ENCODE measurements around the gene NDUFS2. TPM values are rescaled to one million over a fixed set of nuclear protein-coding genes. Genes with fewer than 3 reads are reported as not detected.

Gene NDUFS2
- total RNA-seq, 1 donor: 106 TPM

DNA sequence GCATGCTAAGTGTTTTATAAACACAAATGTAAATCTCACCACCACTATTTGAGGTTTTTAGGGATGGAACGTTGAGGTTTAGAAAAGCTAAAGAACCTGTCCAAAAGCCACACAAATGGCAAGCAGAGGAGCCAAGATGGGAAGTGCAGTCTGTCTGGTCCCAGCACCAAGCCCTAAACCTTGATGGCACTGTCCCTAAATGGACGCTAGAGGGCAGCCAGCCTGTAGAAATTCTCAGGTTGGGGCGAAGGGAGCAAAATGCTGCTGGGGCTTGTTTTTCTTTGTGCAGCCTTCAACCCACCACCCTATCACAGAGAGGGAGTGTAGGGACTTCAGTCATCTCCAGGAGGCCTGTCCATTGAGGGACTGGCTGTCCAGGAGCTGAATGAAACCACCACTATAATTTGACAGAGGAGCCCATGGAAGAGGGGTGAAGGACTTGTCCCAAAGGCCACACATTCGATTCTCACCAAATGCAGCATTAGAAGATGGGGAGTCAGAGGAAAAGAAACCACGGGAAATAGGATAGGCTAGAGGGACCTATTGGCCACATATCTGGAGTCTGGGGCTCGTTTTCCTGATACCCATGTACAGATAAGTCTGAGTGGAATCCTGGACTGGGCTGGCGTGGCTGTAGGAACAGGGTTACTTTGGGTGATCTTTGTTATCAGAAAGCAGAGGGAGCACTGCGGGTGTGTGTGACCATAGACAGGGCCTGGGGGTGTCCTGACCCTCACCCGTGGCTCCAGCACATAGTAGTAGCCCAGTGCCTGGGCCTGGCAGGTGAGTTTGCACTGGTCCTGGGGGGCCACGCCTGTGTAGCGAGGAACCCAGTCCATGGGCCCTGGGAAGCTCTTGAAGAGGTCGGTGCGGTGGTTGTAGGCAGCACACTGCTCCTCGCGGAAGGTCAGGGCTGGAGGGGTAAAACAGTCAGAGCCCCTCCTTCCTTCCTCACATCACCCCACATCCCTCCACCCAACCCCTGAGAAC, 9.4 kb upstream of the NDUFS2 start:
- DNase-seq (ENCODE audit: low read depth in 2 of 3, low spot score in 2 of 3): peak in 2 of 3 donors; percentile 61 to 87

DNA sequence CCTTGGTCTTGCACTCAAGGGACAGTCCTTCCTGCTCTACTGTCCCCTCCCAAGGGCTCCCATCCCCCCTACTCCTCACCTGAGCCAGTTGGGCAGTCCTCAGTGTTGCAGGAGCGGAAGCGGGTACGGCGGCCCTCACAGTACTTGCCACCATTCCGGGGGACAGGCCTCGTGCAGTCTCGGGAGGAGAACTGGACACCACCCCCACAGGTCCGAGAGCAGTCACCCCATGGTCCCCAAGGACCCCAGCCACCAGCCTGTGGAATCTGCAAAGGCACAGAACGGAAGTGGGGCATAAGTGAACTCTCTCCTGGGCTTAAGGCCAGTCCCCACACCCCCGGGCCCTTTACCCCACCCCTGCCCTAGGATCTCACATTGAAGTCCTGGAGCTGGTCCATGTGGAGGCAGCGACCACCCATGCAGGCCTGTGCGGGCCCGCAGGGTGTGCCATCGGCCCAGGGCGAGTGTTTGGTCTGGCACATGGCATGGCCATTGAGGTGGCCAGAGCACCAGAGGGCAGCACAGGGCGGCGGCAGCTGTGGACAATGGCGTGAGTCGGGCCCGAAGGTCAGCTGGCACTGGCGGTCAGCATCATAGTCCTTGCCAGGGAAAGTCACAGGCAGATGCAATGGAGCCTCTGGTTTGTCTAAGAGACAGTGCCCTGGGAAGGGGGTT, 8.5 kb upstream of the NDUFS2 start:
- no peak for DNase-seq (ENCODE audit: low read depth in 2 of 3, low spot score in 2 of 3)

DNA sequence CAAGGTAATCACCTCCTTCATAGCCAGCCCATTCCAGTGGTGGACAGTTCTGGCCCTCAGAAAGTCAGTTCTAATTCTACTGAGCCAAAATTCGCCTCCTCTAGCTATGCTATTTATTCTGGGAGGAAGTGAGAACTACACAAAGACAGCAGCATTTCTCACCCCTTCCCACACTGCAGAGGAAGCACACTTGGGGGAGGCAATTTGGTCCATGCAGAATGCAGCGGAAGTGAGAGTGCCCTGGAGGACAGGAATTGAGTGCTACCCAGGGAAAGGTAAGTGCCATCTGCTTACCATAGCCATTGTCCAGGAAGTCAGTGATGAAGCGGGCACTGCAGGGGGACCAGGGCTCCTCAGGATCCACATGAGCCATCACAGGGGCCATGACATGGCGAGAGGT, 7.0 kb upstream of the NDUFS2 start:
- no peak for DNase-seq (ENCODE audit: low read depth in 2 of 3, low spot score in 2 of 3)

DNA sequence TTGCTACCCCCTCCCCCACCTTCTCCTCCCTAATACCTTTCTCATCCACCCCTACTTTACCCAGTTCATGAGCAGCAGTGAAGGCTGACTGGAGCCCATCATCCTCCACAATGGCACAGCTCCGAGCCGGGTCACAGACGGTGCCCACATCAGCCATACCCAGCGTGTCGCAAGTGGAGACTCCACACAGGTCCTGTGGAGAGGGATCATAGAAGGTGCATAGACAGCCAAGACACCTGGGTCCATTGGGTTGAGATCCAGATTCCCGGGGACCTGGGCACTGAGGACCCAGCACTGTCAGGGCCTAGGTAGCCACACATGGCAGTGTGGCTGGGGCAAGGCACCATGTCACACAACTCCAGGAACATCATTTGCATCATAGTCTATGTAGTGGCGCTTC, 6.1 kb upstream of the NDUFS2 start:
- DNase-seq (ENCODE audit: low read depth in 2 of 3, low spot score in 2 of 3): no peak

DNA sequence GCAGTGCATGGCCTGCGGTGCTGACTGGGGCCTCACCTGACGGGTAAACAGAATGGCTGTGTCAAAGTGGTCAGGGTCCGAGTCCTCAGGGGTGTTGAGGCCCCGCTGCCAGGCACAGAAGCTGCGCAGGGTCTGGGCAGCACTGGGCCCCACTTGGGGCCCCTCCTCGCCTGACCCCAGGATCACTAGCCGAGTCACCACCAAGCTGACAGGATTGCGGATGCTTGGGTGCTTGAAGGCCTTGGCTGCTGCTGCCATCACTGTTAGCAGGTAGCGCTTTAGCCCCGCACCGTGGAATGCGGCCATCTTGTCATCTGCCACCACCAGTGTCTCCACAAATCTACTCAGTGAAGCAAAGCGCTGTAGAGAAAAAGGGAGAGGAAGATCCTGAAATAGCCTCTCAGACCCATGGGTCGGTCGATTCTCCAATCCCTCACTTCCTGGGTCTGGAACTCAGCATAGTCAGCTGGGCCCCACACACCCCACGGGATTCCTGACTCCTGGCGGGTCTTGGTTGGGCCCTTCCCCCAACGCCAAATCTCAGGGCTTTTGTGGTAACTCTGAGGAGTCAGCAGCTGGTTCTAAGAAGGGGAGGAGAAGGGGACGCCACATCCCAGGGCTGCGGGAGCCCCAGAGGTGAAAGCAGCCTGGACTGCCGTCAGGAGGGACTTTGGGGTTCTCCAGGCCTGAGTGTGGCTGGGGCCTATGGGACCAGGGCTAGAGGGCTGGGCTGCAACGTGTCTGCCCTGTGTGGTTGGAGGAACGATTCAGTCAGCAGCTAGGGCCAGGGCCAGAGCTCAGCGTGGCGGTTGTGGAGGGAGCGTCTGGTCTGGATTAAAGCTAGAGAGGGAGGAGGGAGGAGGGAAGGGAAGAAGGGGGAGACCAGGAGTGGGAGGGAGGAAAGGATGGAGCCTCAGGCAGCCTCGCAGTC, 5.4 kb upstream of the NDUFS2 start:
- no peak for DNase-seq (ENCODE audit: low read depth in 2 of 3, low spot score in 2 of 3)

DNA sequence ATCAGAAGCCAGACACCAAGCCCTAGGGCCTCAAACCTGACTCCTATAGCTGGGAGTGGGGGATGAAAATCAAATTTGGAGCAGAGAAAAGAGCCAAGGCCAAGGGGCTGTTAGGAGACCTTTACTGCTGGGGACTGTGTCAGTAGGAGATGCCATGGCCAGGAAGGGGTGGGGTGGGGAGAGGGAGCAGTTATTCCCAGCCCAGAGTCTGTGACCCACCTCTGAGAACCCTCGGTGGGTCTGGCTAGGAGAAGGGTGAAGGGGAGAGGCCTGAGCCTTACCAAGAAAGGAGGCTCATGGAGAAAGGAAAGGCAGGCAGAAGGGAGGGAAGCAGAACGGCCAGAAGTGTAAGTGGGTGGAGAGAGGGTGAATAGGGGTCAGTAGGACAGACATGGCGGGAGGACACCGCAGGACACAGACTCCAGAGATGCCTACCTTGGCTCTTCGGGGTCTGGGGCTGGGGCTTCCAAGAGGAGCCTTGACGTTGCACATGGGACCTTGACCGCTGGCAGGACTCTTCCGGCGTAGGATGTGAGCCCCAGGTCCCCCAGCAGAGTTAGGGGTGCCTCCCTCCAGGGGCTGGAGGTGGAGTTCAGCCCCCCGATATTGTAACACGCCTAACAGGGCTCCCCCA, 4.5 kb upstream of the NDUFS2 start:
- no peak for DNase-seq (ENCODE audit: low read depth in 2 of 3, low spot score in 2 of 3)

DNA sequence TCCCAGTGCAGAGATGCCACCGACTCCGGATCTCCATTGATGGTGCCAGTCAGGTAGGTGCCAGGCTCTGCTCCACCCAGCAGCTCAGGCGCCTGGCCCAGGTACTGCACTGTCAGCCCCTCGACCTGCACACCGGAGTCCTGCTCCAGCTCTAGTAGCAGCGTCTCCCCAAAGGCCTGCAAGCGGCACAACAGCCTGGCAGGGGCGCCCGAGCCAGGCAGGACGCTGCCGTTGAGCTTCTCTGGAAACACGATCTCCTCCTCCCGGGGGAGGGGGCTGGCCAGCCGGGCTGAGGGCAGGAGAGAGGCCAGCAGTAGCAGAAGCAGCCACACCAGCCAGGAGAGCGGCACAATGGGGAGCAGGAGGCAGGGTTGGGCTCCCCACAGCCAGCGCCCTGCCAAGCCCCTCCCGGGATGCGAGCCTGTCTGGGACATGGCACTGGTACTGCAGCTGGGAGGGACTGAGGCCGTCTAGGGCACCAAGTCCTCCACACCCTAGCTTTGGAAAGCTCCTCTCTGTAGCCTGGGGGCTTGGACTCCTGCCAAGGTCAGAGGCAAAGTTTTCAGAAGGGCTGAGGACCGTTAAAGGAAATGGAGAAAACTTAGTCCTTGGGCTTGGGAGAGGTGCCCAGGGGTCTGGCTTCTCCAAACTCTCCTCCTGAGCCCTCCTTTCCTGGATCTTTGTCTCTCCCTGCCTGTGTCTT, 3.8 kb upstream of the NDUFS2 start:
- no peak for DNase-seq (ENCODE audit: low read depth in 2 of 3, low spot score in 2 of 3)

DNA sequence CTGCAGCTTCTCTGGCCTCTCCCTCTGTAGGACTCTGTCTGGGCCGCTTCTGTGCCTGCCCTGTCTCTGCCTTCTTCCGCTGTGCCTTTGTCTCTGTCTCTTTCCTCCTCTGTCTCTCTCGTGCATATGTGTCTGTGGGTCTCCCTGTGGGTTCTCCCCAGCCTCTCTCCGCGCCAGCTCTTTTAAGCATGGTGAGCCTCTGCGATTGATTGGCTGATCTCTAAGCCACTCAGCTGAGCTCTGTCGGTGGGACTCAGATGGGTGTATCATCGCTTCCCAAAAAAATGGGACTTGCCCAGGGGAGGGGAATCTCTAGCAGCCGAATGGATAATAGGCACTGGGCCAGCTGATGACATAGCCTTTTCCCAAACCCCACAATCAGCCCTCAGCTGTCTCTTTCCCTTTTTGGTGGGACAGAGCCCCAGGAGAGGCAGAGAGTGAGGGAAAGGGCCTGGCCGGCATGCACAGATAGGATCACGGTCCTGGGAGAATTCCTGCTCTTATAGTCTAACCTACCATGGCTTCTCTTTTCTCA, 3.2 kb upstream of the NDUFS2 start, which contains the start of gene ADAMTS4:
Gene ADAMTS4, minus strand, starts transcription at position 158 of the 535 bp plus-strand sequence. CDS start 427 bp downstream, outside the sequence.
- DNase-seq (ENCODE audit: low read depth in 2 of 3, low spot score in 2 of 3): no peak

DNA sequence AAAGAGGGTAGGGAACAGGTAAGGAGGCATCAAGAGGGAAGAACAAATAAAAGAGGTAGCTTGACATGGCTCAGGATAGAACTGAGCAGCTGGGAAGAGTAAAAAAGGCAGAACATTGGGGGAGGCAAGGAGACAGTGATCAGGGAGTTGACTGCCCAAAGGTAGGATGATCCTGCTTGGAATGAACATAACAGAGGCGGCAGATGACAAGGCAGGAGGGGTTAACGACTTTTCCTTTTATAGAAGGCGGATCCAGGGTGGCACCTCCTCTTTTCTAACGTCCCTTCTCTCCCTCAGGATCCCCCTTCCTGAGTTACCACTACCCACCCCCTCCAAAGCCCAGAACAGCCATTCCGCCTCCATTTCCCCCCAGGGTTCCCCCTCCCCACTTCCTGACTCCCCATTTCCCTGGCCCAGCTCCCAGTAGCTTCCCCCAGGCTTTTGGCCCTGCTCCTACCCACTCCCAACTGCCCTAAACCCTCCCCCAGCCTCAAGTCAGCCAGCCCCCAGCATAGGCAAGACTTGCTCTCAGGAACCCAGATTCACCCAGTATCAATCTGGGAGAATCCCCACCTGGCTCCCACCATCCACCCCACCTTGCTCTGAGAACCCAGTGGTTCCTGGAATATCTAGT, 2.5 kb upstream of the NDUFS2 start:
- no peak for DNase-seq (ENCODE audit: low read depth in 2 of 3, low spot score in 2 of 3)

DNA sequence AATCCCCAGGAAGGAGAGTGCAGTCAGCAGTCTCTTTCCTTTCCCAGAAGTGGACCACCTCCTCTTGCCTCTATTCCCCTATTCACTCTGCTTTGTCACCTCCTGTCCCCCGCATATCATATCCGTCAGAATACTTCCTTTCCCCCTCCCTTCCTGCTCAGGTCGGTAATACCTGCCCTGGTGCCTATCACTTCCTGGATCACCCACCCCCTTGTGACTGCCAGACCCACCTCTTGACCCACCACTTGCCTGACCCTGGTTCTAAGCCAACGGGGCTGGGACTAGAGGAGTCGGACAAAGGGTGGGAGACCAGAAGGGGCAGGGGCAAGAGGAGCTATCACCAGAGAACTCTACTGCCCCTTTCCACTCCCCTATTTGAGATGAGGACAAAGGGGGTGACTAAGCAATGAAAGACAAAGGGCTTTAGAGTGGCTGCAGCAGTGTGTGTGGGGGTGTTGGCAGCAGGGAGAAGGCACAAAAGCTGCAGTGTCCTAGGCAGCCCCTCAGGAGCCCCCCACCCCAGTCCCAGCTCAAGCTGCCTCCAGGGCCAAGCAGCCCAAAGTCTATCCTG, 1.7 kb upstream of the NDUFS2 start:
- DNase-seq (ENCODE audit: low read depth in 2 of 3, low spot score in 2 of 3): no peak

DNA sequence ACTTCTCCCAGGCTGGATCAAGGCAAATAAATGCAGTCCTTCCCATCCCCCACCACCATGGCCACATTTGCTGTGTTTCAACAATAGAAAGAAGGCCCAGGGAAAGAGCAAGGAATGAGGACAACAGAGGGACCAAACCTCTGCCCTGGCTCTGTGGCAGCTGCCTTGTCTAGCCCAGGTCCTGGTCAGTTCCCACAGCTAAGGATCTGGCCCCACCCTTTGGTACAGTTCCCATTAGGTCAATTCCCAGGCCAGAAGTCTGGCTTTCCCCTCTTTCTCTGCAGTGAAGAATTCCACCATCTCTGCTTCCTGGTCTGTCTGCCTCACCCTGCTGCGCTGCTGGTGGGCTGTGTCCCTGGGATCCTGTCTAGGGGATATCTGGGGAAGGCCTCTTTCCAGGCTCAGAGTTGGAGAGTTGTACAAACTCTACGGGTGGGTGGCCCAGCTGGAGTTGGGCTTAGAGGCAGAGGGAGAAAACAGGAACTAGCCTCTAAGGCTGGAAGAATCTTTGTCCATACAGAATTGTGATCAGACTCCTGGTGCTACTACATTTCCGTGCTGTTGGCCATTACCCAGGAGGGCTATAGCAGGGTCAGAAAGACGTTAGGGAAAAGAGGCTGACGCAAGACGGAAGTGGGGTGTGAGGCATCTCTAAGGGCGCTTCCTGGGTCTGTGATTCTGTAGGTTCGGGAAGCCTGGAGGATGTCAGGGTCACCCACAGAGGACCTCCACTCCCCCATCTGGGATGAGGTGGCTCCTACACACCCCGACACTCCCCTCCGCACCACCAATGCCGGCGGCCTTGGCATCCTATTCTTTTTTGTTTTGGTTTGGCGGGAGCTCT, 953 bp upstream of the NDUFS2 start:
- DNase-seq (ENCODE audit: low read depth in 2 of 3, low spot score in 2 of 3): no peak

DNA sequence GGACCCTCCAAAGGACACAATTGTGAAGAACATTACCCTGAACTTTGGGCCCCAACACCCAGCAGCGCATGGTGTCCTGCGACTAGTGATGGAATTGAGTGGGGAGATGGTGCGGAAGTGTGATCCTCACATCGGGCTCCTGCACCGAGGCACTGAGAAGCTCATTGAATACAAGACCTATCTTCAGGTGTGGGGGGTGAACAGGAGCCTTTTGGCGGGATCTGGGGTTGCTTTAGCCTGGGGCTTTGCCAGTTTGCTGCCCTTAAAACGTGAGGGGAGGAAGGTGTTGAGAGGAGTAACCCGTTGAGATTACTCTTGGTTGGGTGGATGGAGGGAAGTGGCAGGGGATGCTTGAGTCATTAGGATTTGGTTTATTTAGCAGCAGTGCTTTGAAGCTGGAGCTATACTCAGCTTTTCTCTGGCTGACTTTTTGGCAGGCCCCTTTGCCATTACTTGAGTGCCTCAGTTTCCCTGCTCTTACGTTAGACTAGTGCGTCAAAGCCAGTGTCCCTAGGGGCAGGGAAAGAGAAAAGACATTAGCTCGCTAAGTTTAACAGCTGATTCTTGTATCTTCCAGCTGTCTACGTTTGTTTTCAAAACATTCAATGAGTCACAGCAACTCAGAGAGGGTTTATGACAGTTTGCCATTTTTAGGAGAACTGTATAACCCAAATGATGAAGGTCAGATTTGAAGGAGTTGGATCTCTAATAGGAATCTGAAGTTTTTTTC, 4.4 kb downstream of the NDUFS2 start:
- DNase-seq (ENCODE audit: low read depth in 2 of 3, low spot score in 2 of 3): no peak

DNA sequence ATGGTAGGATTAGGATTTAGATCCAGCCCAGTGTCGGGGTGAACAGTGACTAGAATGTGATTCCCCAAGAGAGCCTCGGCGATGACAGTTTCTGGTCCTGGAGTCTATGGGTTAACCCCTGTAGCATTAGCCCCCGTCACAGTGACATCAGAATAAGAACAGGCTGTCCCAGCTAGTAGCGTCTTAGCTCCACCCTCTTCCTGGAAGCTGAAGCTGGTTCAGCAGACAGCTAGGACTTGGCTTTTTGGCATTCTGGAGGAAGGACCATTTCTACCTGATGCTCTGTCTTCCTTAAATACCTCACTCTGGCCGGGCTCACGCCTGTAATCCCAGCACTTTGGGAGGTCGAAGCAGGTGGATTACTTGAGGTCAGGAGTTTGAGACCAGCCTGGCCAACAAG, 5.0 kb downstream of the NDUFS2 start:
- no peak for DNase-seq (ENCODE audit: low read depth in 2 of 3, low spot score in 2 of 3)

DNA sequence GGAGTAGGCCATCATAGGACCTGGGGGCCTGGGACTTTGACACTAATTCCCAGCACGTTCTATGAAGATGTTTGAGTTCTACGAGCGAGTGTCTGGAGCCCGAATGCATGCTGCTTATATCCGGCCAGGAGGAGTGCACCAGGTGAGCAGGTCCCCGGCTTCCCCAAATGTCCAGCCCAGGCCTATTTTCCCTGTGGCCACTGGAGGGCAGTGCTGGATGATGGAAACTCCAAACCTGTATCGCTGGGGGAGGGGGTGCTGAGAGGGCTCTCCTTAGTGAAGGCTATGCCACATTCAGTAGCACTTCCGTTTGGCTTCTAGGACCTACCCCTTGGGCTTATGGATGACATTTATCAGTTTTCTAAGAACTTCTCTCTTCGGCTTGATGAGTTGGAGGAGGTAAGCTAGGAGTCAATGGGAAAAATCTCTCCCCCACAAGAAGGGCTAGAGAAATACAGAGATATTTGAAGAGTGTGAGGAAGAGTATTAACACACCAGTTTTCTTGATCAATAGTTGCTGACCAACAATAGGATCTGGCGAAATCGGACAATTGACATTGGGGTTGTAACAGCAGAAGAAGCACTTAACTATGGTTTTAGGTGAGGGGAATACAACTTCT, 7.7 kb downstream of the NDUFS2 start:
- peak in 2 of 3 donors; percentile 78 to 89 for DNase-seq (ENCODE audit: low read depth in 2 of 3, low spot score in 2 of 3)

DNA sequence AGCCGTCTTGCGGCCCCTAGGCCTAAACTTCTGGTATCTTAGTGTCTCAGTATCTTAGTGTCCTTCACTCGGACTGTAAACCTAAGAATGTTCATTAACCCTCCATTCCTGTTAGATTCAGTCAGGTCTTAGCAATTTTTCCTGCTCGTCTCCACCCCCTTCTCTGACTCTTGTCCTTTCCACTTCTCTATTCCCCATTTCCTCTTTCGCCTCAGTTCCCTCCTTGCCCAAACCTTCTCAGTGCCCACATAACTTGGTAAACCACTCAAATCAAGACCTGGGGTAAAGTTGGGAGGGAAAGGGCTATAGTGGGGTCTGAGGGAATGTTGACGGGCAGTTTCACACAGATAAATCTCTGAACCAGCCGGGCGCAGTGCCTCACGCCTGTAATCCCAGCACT, 12.2 kb downstream of the NDUFS2 start:
- no peak for DNase-seq (ENCODE audit: low read depth in 2 of 3, low spot score in 2 of 3)

DNA sequence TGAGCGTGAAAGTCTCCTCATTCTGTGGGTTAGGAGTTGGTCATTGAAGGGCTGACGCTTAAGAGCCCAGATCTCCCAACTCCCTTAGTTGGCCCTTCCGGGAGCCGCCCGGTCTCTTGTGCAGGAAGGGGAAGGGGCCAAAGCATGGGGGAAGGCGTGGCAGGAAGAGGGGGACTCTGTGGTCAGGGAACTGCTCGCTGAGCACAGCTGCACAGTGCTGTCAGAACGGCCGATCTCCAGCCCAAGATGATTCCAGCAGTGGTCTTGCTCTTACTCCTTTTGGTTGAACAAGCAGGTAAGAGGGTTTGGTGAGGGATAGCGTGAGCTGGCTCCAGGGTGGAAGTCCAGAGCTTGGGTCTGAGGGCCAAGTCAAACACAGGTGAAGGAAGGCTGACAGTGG, 12.9 kb downstream of the NDUFS2 start, which contains the start of gene FCER1G:
Gene FCER1G, plus strand, starts transcription at position 220 of the 400 bp plus-strand sequence. Its CDS starts 27 bp downstream, at position 247.
- peak in 1 of 3 donors; percentile 42 for DNase-seq (ENCODE audit: low read depth in 2 of 3, low spot score in 2 of 3)
